HCT116 (cell line): ENCODE results near the gene FOXP1. TPM values are rescaled to one million over a fixed set of nuclear protein-coding genes. Genes with fewer than 3 reads are reported as not detected.

ENCODE experiments used
- ATAC-seq: fragments of 200-7000 bp; cut with Tn5 transposase; 2 replicates; pipeline ENCODE4 v1.9.1; 2020; ENCODE audit warnings: mild to moderate bottlenecking, moderate library complexity
- BruUV-seq: library from RNA; stranded (reverse); fragments of 400-500 nt; replicated peaks from 2 replicates; lab custom pipeline; 2021; lab: Mats Ljungman, UMichigan
- CTCF ChIA-PET: fragments of 300-600 bp; sonication (Branson Sonifier 250); formaldehyde crosslinking; loops from one replicate; lab custom pipeline; 2021; ENCODE audit warnings: antibody characterized with exemption; lab: Charles Lee
- POLR2A ChIA-PET: fragments of 300-600, 350-600 bp; sonication (Branson Sonifier 250); formaldehyde crosslinking; loops from one replicate; lab custom pipeline; 2021; ENCODE audit warnings: antibody characterized with exemption; lab: Charles Lee
- RAD21 ChIA-PET, 2 experiments: fragments of 300-600 bp; sonication (Branson Sonifier 250); formaldehyde crosslinking; loops; one replicate each; lab custom pipeline; 2023; ENCODE audit warnings: low total read pairs in 2 of 2; ENCODE audit not compliant: uncharacterized antibody in 2 of 2, unreplicated experiment in 2 of 2, low non-redundant PET in 1 of 2; lab: Charles Lee
- DNase-seq: peaks from one replicate; pipeline ENCODE4 v3.0.0-alpha.2; 2010; ENCODE audit warnings: low read depth, low spot score
- H2AFZ ChIP-seq: fragments of 200-600 bp; shearing (Covaris generic), sonication (generic); 2 replicates; pipeline ENCODE4 v1.6.1; 2017; ENCODE audit warnings: low read depth, mixed run types, mixed read lengths, antibody characterized with exemption, low read length; ENCODE audit not compliant: poor library complexity, severe bottlenecking
- H3K27ac ChIP-seq: 2 replicates; pipeline ENCODE4 v1.5.1; 2012; ENCODE audit warnings: low read depth, low read length
- H3K27me3 ChIP-seq: fragments of 200-600 bp; sonication (generic); 2 replicates; pipeline ENCODE4 v1.6.1; 2016; ENCODE audit warnings: mixed run types, low read length, mixed read lengths; ENCODE audit not compliant: insufficient read depth
- H3K36me3 ChIP-seq, 2 experiments: fragments of 200-500 bp in 1 of 2; fragments of 200-600 bp in 1 of 2; sonication (Bioruptor generic) in 1 of 2; sonication (generic) in 1 of 2; 2 replicates each; pipeline versions ENCODE4 v1.5.1 to v1.6.1; 2014 to 2016; ENCODE audit warnings: low read length in 2 of 2, inconsistent platforms in 1 of 2, mixed read lengths in 1 of 2, mixed run types in 1 of 2; ENCODE audit not compliant: insufficient read depth in 2 of 2, control insufficient read depth in 1 of 2
- H3K4me1 ChIP-seq, 2 experiments: fragments of 200-600 bp in 1 of 2; sonication (generic) in 1 of 2; 2 replicates each; pipeline versions ENCODE4 v1.5.1 to v1.6.1; 2012 to 2017; ENCODE audit warnings: low read length in 2 of 2, inconsistent platforms in 1 of 2, mild to moderate bottlenecking in 1 of 2, mixed read lengths in 1 of 2, mixed run types in 1 of 2, moderate library complexity in 1 of 2; ENCODE audit not compliant: insufficient read depth in 2 of 2, control insufficient read depth in 1 of 2
- H3K4me2 ChIP-seq: fragments of 200-600 bp; sonication (generic); 2 replicates; pipeline ENCODE4 v1.6.1; 2017; ENCODE audit warnings: mixed run types, low read length, mixed read lengths
- H3K4me3 ChIP-seq, 2 experiments: fragments of 200-600 bp in 1 of 2; sonication (generic) in 1 of 2; replicated peaks in 1 of 2; 2 replicates each; pipeline ENCODE4 v1.5.1; 2011 to 2016; ENCODE audit warnings: low read length in 2 of 2, control low read depth in 1 of 2, low read depth in 1 of 2, mild to moderate bottlenecking in 1 of 2, mixed read lengths in 1 of 2, mixed run types in 1 of 2
- H3K79me2 ChIP-seq: fragments of 200-600 bp; sonication (generic); 2 replicates; pipeline ENCODE4 v1.6.1; 2017; ENCODE audit warnings: mild to moderate bottlenecking, mixed run types, low read length, moderate library complexity, mixed read lengths; ENCODE audit not compliant: insufficient read depth
- H3K9ac ChIP-seq: fragments of 200-600 bp; sonication (generic); 2 replicates; pipeline ENCODE4 v1.6.1; 2016; ENCODE audit warnings: low read length, mixed read lengths
- H3K9me2 ChIP-seq: fragments of 200-600 bp; sonication (generic), shearing (Covaris generic); 2 replicates; pipeline ENCODE4 v1.6.1; 2017; ENCODE audit warnings: mixed run types, mild to moderate bottlenecking, moderate library complexity; ENCODE audit not compliant: insufficient read depth
- H3K9me3 ChIP-seq, 2 experiments: fragments of 200-500 bp in 1 of 2; fragments of 200-600 bp in 1 of 2; sonication (Bioruptor generic) in 1 of 2; sonication (generic) in 1 of 2; 2 replicates each; pipeline ENCODE4 v1.6.1; 2014 to 2017; ENCODE audit warnings: low read length in 2 of 2, mixed read lengths in 2 of 2, inconsistent platforms in 1 of 2, low read depth in 1 of 2, mild to moderate bottlenecking in 1 of 2, mixed run types in 1 of 2, moderate library complexity in 1 of 2; ENCODE audit not compliant: control insufficient read depth in 1 of 2, insufficient read depth in 1 of 2
- H4K20me1 ChIP-seq: fragments of 200-600 bp; sonication (generic), shearing (Covaris generic); 2 replicates; pipeline ENCODE4 v1.6.1; 2017; ENCODE audit warnings: mixed run types, mild to moderate bottlenecking, moderate library complexity; ENCODE audit not compliant: insufficient read depth
- ATF3 ChIP-seq: IDR thresholded peaks from 2 replicates; pipeline ENCODE4 v1.6.1; 2012
- CEBPB ChIP-seq: IDR thresholded peaks from 2 replicates; pipeline ENCODE4 v1.6.1; 2012; ENCODE audit warnings: low read depth
- ELF1 ChIP-seq: IDR thresholded peaks from 2 replicates; pipeline ENCODE4 v1.6.1; 2012; ENCODE audit warnings: low read depth, borderline replicate concordance
- EZH2phosphoT487 ChIP-seq: fragments of 200-600 bp; IDR thresholded peaks from 2 replicates; pipeline ENCODE4 v1.6.1; 2018; ENCODE audit warnings: antibody characterized with exemption, borderline replicate concordance
- FOSL1 ChIP-seq: IDR thresholded peaks from 2 replicates; pipeline ENCODE4 v1.6.1; 2012; ENCODE audit warnings: low read depth
- MAX ChIP-seq: IDR thresholded peaks from 2 replicates; pipeline ENCODE4 v1.6.1; 2012
- POLR2A ChIP-seq: IDR thresholded peaks from 2 replicates; pipeline ENCODE4 v1.7.0; 2011; ENCODE audit warnings: borderline replicate concordance; ENCODE audit not compliant: insufficient read depth, insufficient read length; ENCODE audit errors: extremely low read depth
- POLR2AphosphoS5 ChIP-seq: IDR thresholded peaks from 2 replicates; pipeline ENCODE4 v1.6.1; 2011; ENCODE audit warnings: mild to moderate bottlenecking, low read depth, low read length, moderate library complexity
- REST ChIP-seq: IDR thresholded peaks from 2 replicates; pipeline ENCODE4 v1.6.1; 2012; ENCODE audit warnings: low read depth
- SIN3A ChIP-seq: IDR thresholded peaks from 2 replicates; pipeline ENCODE4 v1.6.1; 2012; ENCODE audit warnings: low read depth
- SP1 ChIP-seq: IDR thresholded peaks from 2 replicates; pipeline ENCODE4 v1.6.1; 2012; ENCODE audit warnings: low read depth
- SRF ChIP-seq: IDR thresholded peaks from 2 replicates; pipeline ENCODE4 v1.6.1; 2012; ENCODE audit warnings: low read depth
- TCF7L2 ChIP-seq: IDR thresholded peaks from 2 replicates; pipeline ENCODE4 v1.7.0; 2011; ENCODE audit warnings: borderline replicate concordance, inconsistent platforms; ENCODE audit not compliant: insufficient read depth, insufficient read length; ENCODE audit errors: extremely low read depth
- YY1 ChIP-seq: IDR thresholded peaks from 2 replicates; pipeline ENCODE4 v1.6.1; 2011; ENCODE audit warnings: low read length, low read depth, moderate library complexity, mild to moderate bottlenecking; ENCODE audit not compliant: insufficient replicate concordance; ENCODE audit errors: extremely low read depth
- ZFX ChIP-seq: fragments of 450-650 bp; IDR thresholded peaks from 2 replicates; pipeline ENCODE4 v1.6.1; 2017
- intact Hi-C: fragments of 100-400 bp; cut with micrococcal nuclease; formaldehyde crosslinking; loops from 2 replicates; pipeline ENCODE4 v1.10.0; 2022
- total RNA-seq: library from RNA; stranded (reverse); gene quantifications from one replicate; pipeline ENCODE4 v1.2.1, GENCODE V29; 2021; ENCODE audit not compliant: unreplicated experiment
- TF ChIP-seq, protein P1 (sequence below): IDR thresholded peaks from 2 replicates; pipeline ENCODE4 v1.6.1; 2011; ENCODE audit warnings: mild to moderate bottlenecking, low read length, moderate library complexity; ENCODE audit not compliant: insufficient replicate concordance; ENCODE audit errors: extremely low read depth

Gene FOXP1
- total RNA-seq, 1 experiment from 2014 or later = 11.4 TPM

DNA sequence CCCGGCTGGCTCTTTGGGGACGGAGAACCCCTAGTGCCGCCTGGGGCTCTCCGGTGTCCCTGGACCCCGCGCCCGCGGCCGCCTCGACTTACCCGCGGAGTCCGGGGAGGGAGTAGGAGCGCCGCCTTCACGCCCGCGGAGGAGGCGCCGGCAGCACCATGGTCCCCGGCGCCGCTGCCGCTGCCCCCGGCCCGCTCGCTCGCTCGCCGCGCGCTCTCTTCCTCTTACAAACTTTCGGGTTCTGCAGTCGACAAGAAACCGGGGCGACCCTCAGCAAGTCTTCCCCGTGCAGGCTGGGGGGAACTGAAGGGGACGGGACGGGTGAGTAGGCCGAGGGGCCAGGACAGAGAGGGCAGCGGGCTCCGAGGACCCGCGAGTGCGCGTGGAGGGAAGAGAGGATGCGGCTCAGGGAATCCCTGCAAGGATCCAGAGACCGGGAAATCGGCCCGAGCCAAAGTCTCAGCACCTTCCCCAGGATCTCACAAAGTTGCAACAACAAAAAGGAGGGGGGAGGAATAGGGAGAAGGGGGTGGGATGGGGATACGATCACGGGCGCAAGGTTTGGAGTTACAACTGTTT, 2.0 kb downstream of the FOXP1 start:
- intact Hi-C loops = loop anchor here (10.0 kb wide), 1 partner anchor 507 kb away; no protein-coding TSS in a partner anchor
- ATAC-seq = no peak
- BruUV-seq = no TSS peak
- no peaks in the 10 kb centered on the region for H3K27me3 ChIP-seq
- H4K20me1 ChIP-seq = no peaks in the 10 kb centered on the region
- H3K4me3 ChIP-seq = no peak overlapping the region
- ChIA-PET RAD21 (no interaction called here), CTCF (no interaction called here), POLR2A (no interaction called here)
- H2AFZ ChIP-seq = no peak overlapping the region
- H3K4me2 ChIP-seq = no peak overlapping the region
- H3K9me2 ChIP-seq = no peaks in the 10 kb centered on the region
- no peaks in the 10 kb centered on the region for H3K9me3 ChIP-seq
- no peak overlapping the region for H3K27ac ChIP-seq
- no peaks in the 10 kb centered on the region for H3K79me2 ChIP-seq
- TF ChIP-seq ATF3 (no peak), MAX (no peak), SRF (no peak), POLR2A (no peak), YY1 (no peak), POLR2AphosphoS5 (no peak), TCF7L2 (no peak), ELF1 (no peak), CEBPB (no peak), SIN3A (no peak), REST (no peak), ZFX (no peak), FOSL1 (no peak), SP1 (no peak), EZH2phosphoT487 (no peak)
- TF ChIP-seq, protein P1, sequence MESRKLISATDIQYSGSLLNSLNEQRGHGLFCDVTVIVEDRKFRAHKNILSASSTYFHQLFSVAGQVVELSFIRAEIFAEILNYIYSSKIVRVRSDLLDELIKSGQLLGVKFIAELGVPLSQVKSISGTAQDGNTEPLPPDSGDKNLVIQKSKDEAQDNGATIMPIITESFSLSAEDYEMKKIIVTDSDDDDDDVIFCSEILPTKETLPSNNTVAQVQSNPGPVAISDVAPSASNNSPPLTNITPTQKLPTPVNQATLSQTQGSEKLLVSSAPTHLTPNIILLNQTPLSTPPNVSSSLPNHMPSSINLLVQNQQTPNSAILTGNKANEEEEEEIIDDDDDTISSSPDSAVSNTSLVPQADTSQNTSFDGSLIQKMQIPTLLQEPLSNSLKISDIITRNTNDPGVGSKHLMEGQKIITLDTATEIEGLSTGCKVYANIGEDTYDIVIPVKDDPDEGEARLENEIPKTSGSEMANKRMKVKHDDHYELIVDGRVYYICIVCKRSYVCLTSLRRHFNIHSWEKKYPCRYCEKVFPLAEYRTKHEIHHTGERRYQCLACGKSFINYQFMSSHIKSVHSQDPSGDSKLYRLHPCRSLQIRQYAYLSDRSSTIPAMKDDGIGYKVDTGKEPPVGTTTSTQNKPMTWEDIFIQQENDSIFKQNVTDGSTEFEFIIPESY = no peak
- H3K9ac ChIP-seq = no peak overlapping the region
- no peak for DNase-seq
- no peaks in the 10 kb centered on the region; a peak in 1 of 4 replicates for H3K36me3 ChIP-seq
- peaks cover 0 to 6% of the 10 kb centered on the region in 2 experiments; a peak in 1 of 4 replicates for H3K4me1 ChIP-seq
